ENCODE data around the gene LRRC59.

Gene LRRC59

GRCh38 chr17:50354776-50355175 is 42.5 kb downstream of the LRRC59 start:
- Histone ChIP-seq H3K27me3 (replicated peaks; ENCODE audit: insufficient read depth, low read length) (no peaks in the 10 kb centered on the region), H3K9me2 (replicated peaks; ENCODE audit: insufficient read depth, low read length) (no peaks in the 10 kb centered on the region), H3K9me3 (replicated peaks; ENCODE audit: insufficient read depth, low read length) (no peaks in the 10 kb centered on the region), H3K27ac (ENCODE audit: low read length) (no peak overlapping the region), H3K4me2 (ENCODE audit: low read depth, low read length) (no peak overlapping the region), H3K4me1 (ENCODE audit: low read length) (no peaks in the 10 kb centered on the region), H3K4me3 (ENCODE audit: low read length) (no peak overlapping the region), H3K9ac (ENCODE audit: low read length) (no peak overlapping the region), H4K20me1 (ENCODE audit: insufficient read depth, low read length) (no peaks in the 10 kb centered on the region), H3F3A (ENCODE audit: insufficient read depth, low read length) (no peaks in the 10 kb centered on the region), H3K36me3 (replicated peaks; ENCODE audit: insufficient read depth, low read length) (no peaks in the 10 kb centered on the region), H2AFZ (ENCODE audit: low read length) (no peak overlapping the region), H3K79me2 (ENCODE audit: low read length) (no peaks in the 10 kb centered on the region)
- TF ChIP-seq CTCF (IDR thresholded peaks at IDR 0.05; ENCODE audit: low read length) (no peak), EZH2 (optimal IDR thresholded peaks at IDR 0.05; ENCODE audit: low read depth, low read length) (no peak), EZH2phosphoT487 (IDR thresholded peaks at IDR 0.05; ENCODE audit: low read length) (no peak)
- no peak for DNase-seq

- Histone ChIP-seq H3K4me2 (ENCODE audit: low read depth, low read length) (no peak overlapping the region), H3K9me3 (replicated peaks; ENCODE audit: insufficient read depth, low read length) (no peaks in the 10 kb centered on the region), H3F3A (ENCODE audit: insufficient read depth, low read length) (no peaks in the 10 kb centered on the region), H3K79me2 (ENCODE audit: low read length) (peaks cover under 1% of the 10 kb centered on the region; the same call in 1 of the 2 replicates), H2AFZ (ENCODE audit: low read length) (no peak overlapping the region), H4K20me1 (ENCODE audit: insufficient read depth, low read length) (no peaks in the 10 kb centered on the region), H3K4me3 (ENCODE audit: low read length) (no peak overlapping the region), H3K27me3 (replicated peaks; ENCODE audit: insufficient read depth, low read length) (no peaks in the 10 kb centered on the region), H3K27ac (ENCODE audit: low read length) (no peak overlapping the region), H3K4me1 (ENCODE audit: low read length) (no peaks in the 10 kb centered on the region), H3K9me2 (replicated peaks; ENCODE audit: insufficient read depth, low read length) (no peaks in the 10 kb centered on the region), H3K36me3 (replicated peaks; ENCODE audit: insufficient read depth, low read length) (no peaks in the 10 kb centered on the region), H3K9ac (ENCODE audit: low read length) (no peak overlapping the region)
- TF ChIP-seq EZH2 (optimal IDR thresholded peaks at IDR 0.05; ENCODE audit: low read depth, low read length): no peak
- no peak for TF ChIP-seq EZH2phosphoT487 (IDR thresholded peaks at IDR 0.05; ENCODE audit: low read length)
- TF ChIP-seq CTCF (IDR thresholded peaks at IDR 0.05; ENCODE audit: low read length): no peak
- DNase-seq: no peak
These were observed 43.1 kb downstream of the LRRC59 start for GRCh38 chr17:50354198-50354597.

- DNase-seq: no peak
- no peaks in the 10 kb centered on the region for H3K9me2 ChIP-seq (replicated peaks; ENCODE audit: insufficient read depth, low read length)
- H3K36me3 ChIP-seq (replicated peaks; ENCODE audit: insufficient read depth, low read length): no peaks in the 10 kb centered on the region
- no peaks in the 10 kb centered on the region for H4K20me1 ChIP-seq (ENCODE audit: insufficient read depth, low read length)
- TF ChIP-seq EZH2phosphoT487 (IDR thresholded peaks at IDR 0.05; ENCODE audit: low read length) (no peak), EZH2 (optimal IDR thresholded peaks at IDR 0.05; ENCODE audit: low read depth, low read length) (no peak), CTCF (IDR thresholded peaks at IDR 0.05; ENCODE audit: low read length) (no peak)
- no peaks in the 10 kb centered on the region for H3F3A ChIP-seq (ENCODE audit: insufficient read depth, low read length)
- no peaks in the 10 kb centered on the region for H3K4me1 ChIP-seq (ENCODE audit: low read length)
- no peak overlapping the region for H3K9ac ChIP-seq (ENCODE audit: low read length)
- no peak overlapping the region for H3K4me3 ChIP-seq (ENCODE audit: low read length)
- H2AFZ ChIP-seq (ENCODE audit: low read length): no peak overlapping the region
- H3K79me2 ChIP-seq (ENCODE audit: low read length): peaks cover 3% of the 10 kb centered on the region; the same call in 1 of the 2 replicates
- H3K4me2 ChIP-seq (ENCODE audit: low read depth, low read length): no peak overlapping the region
- no peak overlapping the region for H3K27ac ChIP-seq (ENCODE audit: low read length)
- no peaks in the 10 kb centered on the region for H3K9me3 ChIP-seq (replicated peaks; ENCODE audit: insufficient read depth, low read length)
- H3K27me3 ChIP-seq (replicated peaks; ENCODE audit: insufficient read depth, low read length): no peaks in the 10 kb centered on the region
These were observed 43.6 kb downstream of the LRRC59 start for GRCh38 chr17:50353600-50354195.
